Thyroid gland (tissue), 4 donors: ENCODE data around the gene TMEM154.

ENCODE experiments used
- POLR2A ChIP-seq, 2 donors: fragments of 450-650 bp; IDR thresholded peaks; one replicate each; pipeline ENCODE4 v1.6.1; 2017; ENCODE audit warnings: antibody characterized with exemption in 2 of 2, mild to moderate bottlenecking in 2 of 2, moderate library complexity in 1 of 2
- TF ChIP-seq, protein P1 (sequence below), 6 experiments: fragments of 200-600 bp in 3 of 6; fragments of 450-650 bp in 3 of 6; sonication (generic) in 3 of 6; IDR thresholded peaks; one replicate each; pipeline ENCODE4 v1.5.1; 2016 to 2019; ENCODE audit warnings: antibody characterized with exemption in 6 of 6, mild to moderate bottlenecking in 2 of 6, inconsistent platforms in 1 of 6, moderate library complexity in 1 of 6

DNA sequence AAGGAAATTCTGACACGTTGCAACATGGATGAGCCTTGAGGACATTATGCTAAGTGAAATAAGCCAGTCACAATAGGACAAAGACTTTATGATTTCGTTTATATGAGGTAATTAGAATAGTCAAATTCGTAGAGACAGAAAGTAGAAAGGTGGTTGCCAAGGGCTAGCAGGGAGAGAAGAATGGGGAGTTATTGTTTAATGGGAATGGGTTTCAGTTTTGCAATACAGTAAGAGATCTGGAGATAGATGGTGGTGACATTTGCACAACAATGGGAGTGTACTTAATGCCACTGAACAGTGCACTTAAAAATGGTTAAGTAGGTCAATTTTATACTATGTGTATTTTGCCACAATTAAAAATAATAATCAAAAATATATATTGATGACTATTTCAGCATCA lies 43.4 kb upstream of the TMEM154 start:
- TF ChIP-seq, protein P1, sequence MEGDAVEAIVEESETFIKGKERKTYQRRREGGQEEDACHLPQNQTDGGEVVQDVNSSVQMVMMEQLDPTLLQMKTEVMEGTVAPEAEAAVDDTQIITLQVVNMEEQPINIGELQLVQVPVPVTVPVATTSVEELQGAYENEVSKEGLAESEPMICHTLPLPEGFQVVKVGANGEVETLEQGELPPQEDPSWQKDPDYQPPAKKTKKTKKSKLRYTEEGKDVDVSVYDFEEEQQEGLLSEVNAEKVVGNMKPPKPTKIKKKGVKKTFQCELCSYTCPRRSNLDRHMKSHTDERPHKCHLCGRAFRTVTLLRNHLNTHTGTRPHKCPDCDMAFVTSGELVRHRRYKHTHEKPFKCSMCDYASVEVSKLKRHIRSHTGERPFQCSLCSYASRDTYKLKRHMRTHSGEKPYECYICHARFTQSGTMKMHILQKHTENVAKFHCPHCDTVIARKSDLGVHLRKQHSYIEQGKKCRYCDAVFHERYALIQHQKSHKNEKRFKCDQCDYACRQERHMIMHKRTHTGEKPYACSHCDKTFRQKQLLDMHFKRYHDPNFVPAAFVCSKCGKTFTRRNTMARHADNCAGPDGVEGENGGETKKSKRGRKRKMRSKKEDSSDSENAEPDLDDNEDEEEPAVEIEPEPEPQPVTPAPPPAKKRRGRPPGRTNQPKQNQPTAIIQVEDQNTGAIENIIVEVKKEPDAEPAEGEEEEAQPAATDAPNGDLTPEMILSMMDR (IDR thresholded peaks at IDR 0.05) = no peak
- TF ChIP-seq POLR2A (IDR thresholded peaks at IDR 0.05) = no peak
